ENCODE results near the gene CNTLN. TPM values are rescaled to one million over a fixed set of nuclear protein-coding genes. Genes with fewer than 3 reads are reported as not detected.

Gene CNTLN
- total and polyA plus RNA-seq, 2 of the 8 experiments (the other 6 are each of a cell fraction or from before 2014, with no cell fraction given), result 4.8 to 10.8 TPM

DNA sequence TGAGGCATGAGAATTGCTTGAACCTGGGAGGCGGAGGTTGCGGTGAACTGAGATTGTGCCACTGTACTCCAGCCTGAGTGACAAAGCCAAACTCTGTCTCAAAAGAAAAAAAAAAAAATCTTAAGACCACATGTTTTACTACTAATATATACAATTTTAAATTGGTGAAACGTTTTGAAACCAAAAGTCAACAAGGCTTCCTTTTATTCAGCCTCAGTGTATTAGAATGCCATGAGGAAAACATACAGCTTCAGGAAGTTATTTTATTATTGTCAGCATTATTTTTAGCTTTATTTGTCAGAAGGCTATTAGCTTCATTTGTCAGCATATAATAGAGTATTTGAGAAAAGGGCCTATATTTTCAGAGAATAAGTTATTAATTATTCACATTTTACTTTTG lies 280.1 kb downstream of the CNTLN start:
- Histone ChIP-seq H3K4me3 (ENCODE audit: extremely low read depth in 1 of 4, insufficient read depth in 2 of 4, low read depth in 3 of 4, low read length in 4 of 4) (no peak overlapping the region), H3K18ac (ENCODE audit: extremely low read depth, low read length) (no peak overlapping the region), H3K4me2 (ENCODE audit: insufficient read depth in 1 of 2, low read depth in 2 of 2, low read length in 2 of 2) (no peak overlapping the region), H3K79me1 (ENCODE audit: low read depth, low read length) (no peaks in the 10 kb centered on the region), H3K27me3 (replicated peaks in 1 of 4; ENCODE audit: control insufficient read depth in 3 of 4, extremely low read depth in 1 of 4, insufficient read depth in 3 of 4, low read length in 3 of 4) (no peaks in the 10 kb centered on the region), H3K23ac (ENCODE audit: insufficient read length) (no peak overlapping the region), H2AK5ac (ENCODE audit: low read depth, low read length) (no peak overlapping the region), H2AFZ (ENCODE audit: low read length) (no peak overlapping the region), H2BK12ac (ENCODE audit: low read depth, low read length) (no peak overlapping the region), H3K9ac (replicated peaks in 1 of 4; ENCODE audit: extremely low read depth in 1 of 4, low read depth in 3 of 4, low read length in 3 of 4) (no peak overlapping the region), H2BK20ac (ENCODE audit: low read length) (no peak overlapping the region), H4K8ac (ENCODE audit: extremely low read depth, insufficient read depth, low read length) (no peak overlapping the region), H3K23me2 (ENCODE audit: low read depth, low read length) (no peaks in the 10 kb centered on the region), H3K4ac (replicated peaks; ENCODE audit: insufficient read length, low read depth, low read length) (no peak overlapping the region), H3K9me3 (ENCODE audit: insufficient read depth in 2 of 2, low read depth in 1 of 2, low read length in 1 of 2) (peaks cover 7 to 10% of the 10 kb centered on the region in 2 experiments; a peak in 3 of 4 replicates), H4K20me1 (replicated peaks in 1 of 2; ENCODE audit: control insufficient read depth in 1 of 2, insufficient read depth in 2 of 2, low read length in 2 of 2) (no peaks in the 10 kb centered on the region), H3K79me2 (ENCODE audit: control insufficient read depth in 1 of 2, insufficient read depth in 2 of 2, low read length in 2 of 2) (no peaks in the 10 kb centered on the region), H2BK120ac (replicated peaks; ENCODE audit: low read depth, low read length) (no peak overlapping the region), H4K5ac (ENCODE audit: insufficient read length, low read depth, low read length) (no peak overlapping the region), H3K14ac (ENCODE audit: insufficient read length) (no peak overlapping the region), H3K36me3 (ENCODE audit: control insufficient read depth in 2 of 4, insufficient read depth in 4 of 4, low read length in 3 of 4) (peaks cover 0 to 11% (median 3%) of the 10 kb centered on the region in 4 experiments; a peak in 4 of 8 replicates), H2BK5ac (ENCODE audit: low read depth, low read length) (no peak overlapping the region), H3K27ac (ENCODE audit: low read depth, low read length) (no peak overlapping the region), H3K56ac (replicated peaks; ENCODE audit: insufficient read length, low read depth, low read length) (no peak overlapping the region), H4K91ac (replicated peaks; ENCODE audit: insufficient read length, low read length) (no peak overlapping the region), H3K4me1 (replicated peaks in 1 of 4; ENCODE audit: control insufficient read depth in 3 of 4, insufficient read depth in 4 of 4, low read length in 3 of 4) (no peaks in the 10 kb centered on the region), H2BK15ac (ENCODE audit: low read length) (no peak overlapping the region)
- 86% methylated on average over 3 of the region's 3 CpGs; no CpG with 5 or more reads in 1 of the 2 experiments for WGBS, 2 experiments (ENCODE audit: extremely low coverage in 1 of 2, insufficient coverage in 1 of 2, insufficient read length in 1 of 2, insufficient replicate concordance in 2 of 2, low coverage in 1 of 2, low lambda C conversion rate in 2 of 2, missing lambda C conversion rate in 1 of 2)
- DNase-seq (ENCODE audit: low read depth in 1 of 2, low spot score in 2 of 2), result no peak
- ChIA-PET POLR2A (ENCODE audit: partially characterized antibody) (interaction anchor here (0.6 kb wide), 1 partner anchor 198 kb away, joined by 3 read pairs; no protein-coding TSS in a partner anchor), CTCF (ENCODE audit: partially characterized antibody) (interaction anchor here (4.8 kb wide), 1 partner anchor 12 kb away, joined by 28 read pairs; no protein-coding TSS in a partner anchor)
- FAIRE-seq, result no peak
- TF ChIP-seq RFX5 (IDR thresholded peaks at IDR 0.05; ENCODE audit: borderline replicate concordance, low read depth, low read length), result no peak
- TF ChIP-seq SRF (IDR thresholded peaks at IDR 0.05; ENCODE audit: low read depth, low read length), result no peak
- TF ChIP-seq, protein P1, sequence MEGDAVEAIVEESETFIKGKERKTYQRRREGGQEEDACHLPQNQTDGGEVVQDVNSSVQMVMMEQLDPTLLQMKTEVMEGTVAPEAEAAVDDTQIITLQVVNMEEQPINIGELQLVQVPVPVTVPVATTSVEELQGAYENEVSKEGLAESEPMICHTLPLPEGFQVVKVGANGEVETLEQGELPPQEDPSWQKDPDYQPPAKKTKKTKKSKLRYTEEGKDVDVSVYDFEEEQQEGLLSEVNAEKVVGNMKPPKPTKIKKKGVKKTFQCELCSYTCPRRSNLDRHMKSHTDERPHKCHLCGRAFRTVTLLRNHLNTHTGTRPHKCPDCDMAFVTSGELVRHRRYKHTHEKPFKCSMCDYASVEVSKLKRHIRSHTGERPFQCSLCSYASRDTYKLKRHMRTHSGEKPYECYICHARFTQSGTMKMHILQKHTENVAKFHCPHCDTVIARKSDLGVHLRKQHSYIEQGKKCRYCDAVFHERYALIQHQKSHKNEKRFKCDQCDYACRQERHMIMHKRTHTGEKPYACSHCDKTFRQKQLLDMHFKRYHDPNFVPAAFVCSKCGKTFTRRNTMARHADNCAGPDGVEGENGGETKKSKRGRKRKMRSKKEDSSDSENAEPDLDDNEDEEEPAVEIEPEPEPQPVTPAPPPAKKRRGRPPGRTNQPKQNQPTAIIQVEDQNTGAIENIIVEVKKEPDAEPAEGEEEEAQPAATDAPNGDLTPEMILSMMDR (IDR thresholded peaks at IDR 0.05; ENCODE audit: control extremely low read depth in 1 of 3, insufficient read depth in 1 of 3, low read depth in 1 of 3, low read length in 3 of 3), result no peak
- TF ChIP-seq, protein P2, sequence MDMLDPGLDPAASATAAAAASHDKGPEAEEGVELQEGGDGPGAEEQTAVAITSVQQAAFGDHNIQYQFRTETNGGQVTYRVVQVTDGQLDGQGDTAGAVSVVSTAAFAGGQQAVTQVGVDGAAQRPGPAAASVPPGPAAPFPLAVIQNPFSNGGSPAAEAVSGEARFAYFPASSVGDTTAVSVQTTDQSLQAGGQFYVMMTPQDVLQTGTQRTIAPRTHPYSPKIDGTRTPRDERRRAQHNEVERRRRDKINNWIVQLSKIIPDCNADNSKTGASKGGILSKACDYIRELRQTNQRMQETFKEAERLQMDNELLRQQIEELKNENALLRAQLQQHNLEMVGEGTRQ (IDR thresholded peaks at IDR 0.05; ENCODE audit: low read length), result no peak
- no peak for TF ChIP-seq KDM5A (IDR thresholded peaks at IDR 0.05; ENCODE audit: low read length)
- TF ChIP-seq KDM4A (IDR thresholded peaks at IDR 0.05; ENCODE audit: low read depth, low read length, severe bottlenecking), result no peak
- no peak for TF ChIP-seq POLR2A (IDR thresholded peaks at IDR 0.05; ENCODE audit: control extremely low read depth in 1 of 2, low read depth in 2 of 2, low read length in 2 of 2)
- TF ChIP-seq, protein P3, sequence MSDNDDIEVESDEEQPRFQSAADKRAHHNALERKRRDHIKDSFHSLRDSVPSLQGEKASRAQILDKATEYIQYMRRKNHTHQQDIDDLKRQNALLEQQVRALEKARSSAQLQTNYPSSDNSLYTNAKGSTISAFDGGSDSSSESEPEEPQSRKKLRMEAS (IDR thresholded peaks at IDR 0.05), result no peak
- no peak for TF ChIP-seq SP1 (IDR thresholded peaks at IDR 0.05; ENCODE audit: low read depth, low read length)
- no peak for TF ChIP-seq NRF1 (IDR thresholded peaks at IDR 0.05; ENCODE audit: low read depth, low read length)
- TF ChIP-seq TEAD4 (IDR thresholded peaks at IDR 0.05; ENCODE audit: low read depth, low read length), result no peak
